Trophoblast cell (in vitro differentiated cells and primary cell): ENCODE data around the gene PROS1.
"Not testable (repeated sequence)": the region's sequence is repeated elsewhere in the genome, so short reads cannot be mapped to it uniquely, and the experiment has no call there.

Source experiments
- DNase-seq, 2 donors: peaks; one replicate each; pipeline ENCODE4 v3.0.0-alpha.2; 2016
- H2AFZ ChIP-seq: 2 replicates; pipeline ENCODE4 v1.6.1; 2013; ENCODE audit warnings: low read length, moderate library complexity, mild to moderate bottlenecking; ENCODE audit not compliant: insufficient read depth, poor library complexity
- H2AK5ac ChIP-seq: 2 replicates; pipeline ENCODE4 v1.6.1; 2013; ENCODE audit warnings: mild to moderate bottlenecking, low read length
- H2BK120ac ChIP-seq: 2 replicates; pipeline ENCODE4 v1.6.1; 2013; ENCODE audit warnings: low read length, mild to moderate bottlenecking, moderate library complexity; ENCODE audit not compliant: insufficient read depth, poor library complexity
- H2BK12ac ChIP-seq: 2 replicates; pipeline ENCODE4 v1.6.1; 2013; ENCODE audit warnings: mild to moderate bottlenecking, low read length, moderate library complexity
- H2BK5ac ChIP-seq: 2 replicates; pipeline ENCODE4 v1.6.1; 2013; ENCODE audit warnings: low read length, low read depth, moderate library complexity, mild to moderate bottlenecking; ENCODE audit not compliant: poor library complexity
- H3K14ac ChIP-seq: 2 replicates; pipeline ENCODE4 v1.6.1; 2013; ENCODE audit warnings: mild to moderate bottlenecking, low read length
- H3K18ac ChIP-seq: 2 replicates; pipeline ENCODE4 v1.6.1; 2013; ENCODE audit warnings: mild to moderate bottlenecking, low read length
- H3K23ac ChIP-seq: 2 replicates; pipeline ENCODE4 v1.6.1; 2013; ENCODE audit warnings: low read length
- H3K27ac ChIP-seq: 2 replicates; pipeline ENCODE4 v1.5.1; 2013; ENCODE audit warnings: low read depth, mild to moderate bottlenecking, inconsistent platforms, low read length, moderate library complexity
- H3K27me3 ChIP-seq: 2 replicates; pipeline ENCODE4 v1.6.1; 2013; ENCODE audit warnings: inconsistent platforms, mild to moderate bottlenecking, low read length, moderate library complexity; ENCODE audit not compliant: insufficient read depth
- H3K36me3 ChIP-seq, 2 experiments: 1 replicate in 1 of 2; 2 replicates in 1 of 2; pipeline ENCODE4 v1.6.1; 2013; ENCODE audit warnings: low read length in 2 of 2, mild to moderate bottlenecking in 2 of 2, moderate library complexity in 1 of 2; ENCODE audit not compliant: insufficient read depth in 2 of 2, control insufficient read depth in 1 of 2
- H3K4ac ChIP-seq: 2 replicates; pipeline ENCODE4 v1.6.1; 2013; ENCODE audit warnings: low read depth, mild to moderate bottlenecking, low read length, moderate library complexity
- H3K4me1 ChIP-seq, 2 experiments: 1 replicate in 1 of 2; 2 replicates in 1 of 2; pipeline ENCODE4 v1.6.1; 2013; ENCODE audit warnings: low read length in 2 of 2, mild to moderate bottlenecking in 2 of 2, moderate library complexity in 1 of 2; ENCODE audit not compliant: insufficient read depth in 2 of 2, control insufficient read depth in 1 of 2
- H3K4me2 ChIP-seq: 2 replicates; pipeline ENCODE4 v1.6.1; 2013; ENCODE audit warnings: inconsistent platforms, mild to moderate bottlenecking, low read length, moderate library complexity
- H3K4me3 ChIP-seq: 2 replicates; pipeline ENCODE4 v1.5.1; 2013; ENCODE audit warnings: mild to moderate bottlenecking, low read depth, low read length, inconsistent platforms
- H3K79me1 ChIP-seq: one replicate; pipeline ENCODE4 v1.6.1; 2013; ENCODE audit warnings: low read length
- H3K79me2 ChIP-seq: 2 replicates; pipeline ENCODE4 v1.6.1; 2013; ENCODE audit warnings: low read length, mild to moderate bottlenecking; ENCODE audit not compliant: control insufficient read depth, insufficient read depth, poor library complexity
- H3K9ac ChIP-seq: 2 replicates; pipeline ENCODE4 v1.6.1; 2013; ENCODE audit warnings: mild to moderate bottlenecking, low read length
- H3K9me3 ChIP-seq: 2 replicates; pipeline ENCODE4 v1.6.1; 2013; ENCODE audit warnings: low read depth, mild to moderate bottlenecking, control low read depth, inconsistent platforms, low read length; ENCODE audit not compliant: insufficient read depth
- H4K12ac ChIP-seq: 2 replicates; pipeline ENCODE4 v1.6.1; 2013; ENCODE audit warnings: low read depth, mild to moderate bottlenecking, low read length, moderate library complexity
- H4K8ac ChIP-seq: 2 replicates; pipeline ENCODE4 v1.6.1; 2013; ENCODE audit warnings: low read depth, mild to moderate bottlenecking, low read length, moderate library complexity
- H4K91ac ChIP-seq: one replicate; pipeline ENCODE4 v1.6.1; 2013; ENCODE audit warnings: low read depth, mild to moderate bottlenecking, low read length, moderate library complexity
- WGBS: extraction: QIAGEN DNeasy Blood & Tissue Kit; methylation state at CpG from one replicate; pipeline ENCODE4 v1.1.7; 2013; ENCODE audit warnings: missing lambda C conversion rate; ENCODE audit not compliant: insufficient read length, insufficient coverage; ENCODE audit errors: extremely low coverage; 5-methylcytosine and 5-hydroxymethylcytosine counted together

Gene PROS1

DNA sequence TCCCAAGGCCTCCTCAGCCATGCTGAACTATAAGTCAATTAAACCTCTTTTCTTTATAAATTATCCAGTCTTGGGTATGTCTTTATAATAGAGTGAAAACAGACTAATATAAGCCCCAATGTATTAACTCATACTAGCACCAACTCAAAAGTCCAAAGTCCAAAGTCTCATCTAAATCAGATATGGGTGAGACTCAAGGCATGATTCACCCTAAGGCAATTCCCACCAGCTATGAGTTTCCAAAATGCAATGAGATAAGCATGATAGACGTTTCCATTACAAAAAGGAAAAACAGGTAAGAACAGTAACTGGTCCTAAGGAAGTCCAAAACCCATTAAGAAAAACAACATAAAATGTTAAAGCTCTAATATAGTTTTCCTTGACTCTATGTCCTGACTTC lies 60.1 kb downstream of the PROS1 start:
- not testable (repeated sequence) for H3K27ac ChIP-seq, H3K4me1 ChIP-seq, H3K27me3 ChIP-seq, H3K4me2 ChIP-seq, H3K14ac ChIP-seq, H2AK5ac ChIP-seq, H3K23ac ChIP-seq, H4K12ac ChIP-seq, H2BK12ac ChIP-seq, H2AFZ ChIP-seq, H3K18ac ChIP-seq, DNase-seq, H3K36me3 ChIP-seq, H3K9ac ChIP-seq, H4K8ac ChIP-seq, H3K4ac ChIP-seq, H4K91ac ChIP-seq, H3K79me2 ChIP-seq, H2BK120ac ChIP-seq, H2BK5ac ChIP-seq, H3K79me1 ChIP-seq, H3K4me3 ChIP-seq
- H3K9me3 ChIP-seq: peaks cover 12% of the 10 kb centered on the region
- no CpG with 5 or more reads among the region's 1 CpG for WGBS

DNA sequence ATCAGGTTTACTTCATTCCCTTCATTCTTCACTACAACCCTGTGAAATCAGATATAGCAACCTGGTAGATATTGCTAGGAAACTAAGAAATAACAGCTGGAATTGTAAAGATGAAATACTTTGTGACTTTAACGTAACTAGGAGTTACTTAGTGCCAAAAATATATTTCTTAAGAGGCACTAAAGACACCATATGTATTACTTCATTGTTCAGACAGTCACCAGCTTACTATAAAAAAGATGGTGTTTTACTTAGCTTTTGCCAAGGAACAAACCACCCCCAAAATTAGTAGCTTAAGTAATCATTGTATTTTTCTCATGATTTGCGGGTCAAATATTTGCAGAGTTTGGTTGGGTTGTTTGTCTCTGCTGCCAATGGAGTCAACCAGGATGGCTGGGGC lies 62.5 kb downstream of the PROS1 start:
- Histone ChIP-seq H3K9ac (no peak overlapping the region), H3K79me2 (no peaks in the 10 kb centered on the region), H3K27ac (no peak overlapping the region), H3K14ac (no peak overlapping the region), H4K12ac (no peak overlapping the region), H3K4me1 (no peaks in the 10 kb centered on the region), H2AK5ac (no peak overlapping the region), H4K8ac (no peak overlapping the region), H3K4me2 (no peak overlapping the region), H3K4me3 (no peak overlapping the region), H3K23ac (no peak overlapping the region), H3K4ac (no peak overlapping the region), H2BK12ac (no peak overlapping the region), H3K36me3 (no peaks in the 10 kb centered on the region), H4K91ac (no peak overlapping the region), H2AFZ (no peak overlapping the region), H3K27me3 (peaks cover 3% of the 10 kb centered on the region), H2BK120ac (no peak overlapping the region), H3K79me1 (no peaks in the 10 kb centered on the region), H2BK5ac (no peak overlapping the region), H3K18ac (no peak overlapping the region), H3K9me3 (peaks cover 19% of the 10 kb centered on the region)
- DNase-seq: no peak
- WGBS: no CpG with 5 or more reads among the region's 2 CpGs

DNA sequence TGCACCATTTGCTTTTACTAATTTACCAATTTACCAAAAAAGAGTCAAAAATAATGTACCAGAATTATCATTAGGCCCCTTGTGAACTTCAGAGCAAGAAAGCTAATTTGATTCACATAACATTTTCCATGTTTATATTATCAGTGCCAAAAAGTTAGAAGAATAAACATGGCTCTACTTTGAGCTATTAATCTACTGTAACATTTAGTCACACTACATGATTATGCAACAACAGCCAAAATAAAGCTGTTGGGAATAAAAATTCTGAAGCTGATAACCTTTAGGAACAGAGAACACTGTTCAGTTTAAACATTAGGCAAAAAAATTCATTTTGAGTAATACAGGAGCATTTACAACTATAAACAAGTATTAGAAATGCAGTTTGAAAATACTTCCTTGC lies 63.6 kb downstream of the PROS1 start:
- no peak overlapping the region for H4K12ac ChIP-seq
- H3K18ac ChIP-seq: no peak overlapping the region
- no peak overlapping the region for H3K27ac ChIP-seq
- no peaks in the 10 kb centered on the region for H3K36me3 ChIP-seq
- H2BK12ac ChIP-seq: no peak overlapping the region
- no peak overlapping the region for H2BK120ac ChIP-seq
- no peak overlapping the region for H2AK5ac ChIP-seq
- no peaks in the 10 kb centered on the region for H3K79me1 ChIP-seq
- DNase-seq: no peak
- no peak overlapping the region for H3K23ac ChIP-seq
- H4K8ac ChIP-seq: no peak overlapping the region
- H3K4me2 ChIP-seq: no peak overlapping the region
- H3K4me1 ChIP-seq: no peaks in the 10 kb centered on the region
- no peak overlapping the region for H3K4me3 ChIP-seq
- peaks cover 3% of the 10 kb centered on the region for H3K27me3 ChIP-seq
- H3K14ac ChIP-seq: no peak overlapping the region
- no peak overlapping the region for H4K91ac ChIP-seq
- H3K9ac ChIP-seq: no peak overlapping the region
- H2BK5ac ChIP-seq: no peak overlapping the region
- H3K4ac ChIP-seq: no peak overlapping the region
- no peak overlapping the region for H2AFZ ChIP-seq
- peaks cover 20% of the 10 kb centered on the region for H3K9me3 ChIP-seq
- no peaks in the 10 kb centered on the region for H3K79me2 ChIP-seq

DNA sequence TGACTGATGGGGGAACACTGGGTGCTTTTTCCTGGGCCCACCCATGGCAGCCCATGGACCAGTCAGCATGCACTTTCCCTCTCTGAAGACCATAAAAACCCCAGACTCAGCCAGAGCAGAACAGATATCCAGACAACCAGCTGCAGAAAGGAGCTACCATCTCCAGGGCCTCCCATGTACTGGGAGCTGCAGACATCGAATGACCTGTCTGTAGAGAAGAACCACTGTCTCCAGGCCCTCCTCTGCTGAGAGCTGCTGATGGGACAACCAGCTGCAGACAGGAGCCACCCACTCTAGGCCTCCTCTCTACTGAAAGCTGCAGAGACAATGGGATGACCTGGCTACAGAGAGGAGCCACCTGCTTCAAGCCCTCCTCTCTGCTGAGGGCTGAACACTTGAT lies 66.6 kb downstream of the PROS1 start:
- Histone ChIP-seq H4K91ac (no peak overlapping the region), H3K4me1 (no peaks in the 10 kb centered on the region), H3K4me2 (no peak overlapping the region), H3K27ac (no peak overlapping the region), H3K79me1 (no peaks in the 10 kb centered on the region), H4K8ac (no peak overlapping the region), H2BK5ac (no peak overlapping the region), H3K4ac (no peak overlapping the region), H3K18ac (no peak overlapping the region), H3K4me3 (no peak overlapping the region), H4K12ac (no peak overlapping the region), H2BK120ac (no peak overlapping the region), H3K9me3 (peaks cover 17% of the 10 kb centered on the region), H3K23ac (no peak overlapping the region), H3K14ac (no peak overlapping the region), H3K36me3 (no peaks in the 10 kb centered on the region), H3K9ac (no peak overlapping the region), H3K27me3 (peaks cover 3% of the 10 kb centered on the region), H2AFZ (no peak overlapping the region), H3K79me2 (no peaks in the 10 kb centered on the region), H2BK12ac (no peak overlapping the region), H2AK5ac (no peak overlapping the region)
- no CpG with 5 or more reads among the region's 1 CpG for WGBS
- DNase-seq: no peak

DNA sequence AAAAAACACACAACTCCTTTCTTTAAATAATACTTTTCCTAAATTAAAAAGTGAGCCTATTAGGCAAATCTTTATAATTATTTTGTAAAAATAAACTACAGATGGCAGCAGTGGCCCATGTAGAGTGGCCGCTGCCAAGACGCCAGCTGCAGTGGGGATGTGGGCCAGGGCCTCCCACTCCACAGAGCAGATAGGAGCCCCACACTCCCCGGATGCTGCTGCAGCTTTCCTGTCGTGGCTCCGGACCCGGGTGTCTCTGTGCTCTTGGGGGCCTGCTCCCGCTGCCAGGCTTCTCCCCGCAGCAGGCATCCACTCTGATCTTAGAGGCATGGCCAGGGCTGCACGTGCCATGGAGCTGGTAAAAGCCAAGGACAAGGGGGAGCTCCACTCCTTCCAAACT lies 67.5 kb downstream of the PROS1 start:
- Histone ChIP-seq H3K9me3 (peaks cover 17% of the 10 kb centered on the region), H3K14ac (no peak overlapping the region), H3K27ac (no peak overlapping the region), H2AK5ac (no peak overlapping the region), H2BK5ac (no peak overlapping the region), H3K4me2 (no peak overlapping the region), H2BK12ac (no peak overlapping the region), H2AFZ (no peak overlapping the region), H3K4me1 (no peaks in the 10 kb centered on the region), H4K91ac (no peak overlapping the region), H4K12ac (no peak overlapping the region), H3K4me3 (no peak overlapping the region), H3K9ac (peak overlapping the region; percentile 25), H2BK120ac (no peak overlapping the region), H3K79me1 (no peaks in the 10 kb centered on the region), H3K27me3 (peaks cover 3% of the 10 kb centered on the region), H4K8ac (no peak overlapping the region), H3K36me3 (no peaks in the 10 kb centered on the region), H3K23ac (no peak overlapping the region), H3K18ac (no peak overlapping the region), H3K79me2 (no peaks in the 10 kb centered on the region), H3K4ac (no peak overlapping the region)
- DNase-seq: no peak
- no CpG with 5 or more reads among the region's 9 CpGs for WGBS
